GM23338 (cell line): ENCODE data around the gene TTYH3. TPM values are rescaled to one million over a fixed set of nuclear protein-coding genes. Genes with fewer than 3 reads are reported as not detected.

ENCODE experiments used
- ATAC-seq: fragments of 200-7000 bp; cut with Tn5 transposase; 3 replicates; pipeline ENCODE4 v1.9.1; 2020
- DNase-seq: peaks from one replicate; pipeline ENCODE4 v3.0.0-alpha.2; 2015; ENCODE audit warnings: low spot score
- H2AFZ ChIP-seq: fragments of 200-600 bp; sonication (generic); 2 replicates; pipeline ENCODE4 v1.8.0; 2016; ENCODE audit warnings: antibody characterized with exemption, mild to moderate bottlenecking, moderate library complexity
- H3F3A ChIP-seq: fragments of 200-600 bp; sonication (generic); replicated peaks from 2 replicates; pipeline ENCODE4 v1.8.0; 2017; ENCODE audit warnings: antibody characterized with exemption, mixed run types, low read depth
- H3K27ac ChIP-seq: fragments of 200-600 bp; sonication (generic); 2 replicates; pipeline ENCODE4 v1.6.1; 2016; ENCODE audit warnings: low read depth
- H3K27me3 ChIP-seq: fragments of 200-600 bp; sonication (generic); 2 replicates; pipeline ENCODE4 v1.8.0; 2016; ENCODE audit warnings: mild to moderate bottlenecking, mixed run types, moderate library complexity; ENCODE audit not compliant: insufficient read depth
- H3K36me3 ChIP-seq: fragments of 200-600 bp; sonication (generic); 2 replicates; pipeline ENCODE4 v1.8.0; 2016; ENCODE audit warnings: mild to moderate bottlenecking; ENCODE audit not compliant: insufficient read depth
- H3K4me1 ChIP-seq: fragments of 200-600 bp; sonication (generic); 2 replicates; pipeline ENCODE4 v1.8.0; 2016; ENCODE audit warnings: mild to moderate bottlenecking, moderate library complexity; ENCODE audit not compliant: insufficient read depth
- H3K4me2 ChIP-seq: fragments of 200-600 bp; sonication (generic); 2 replicates; pipeline ENCODE4 v1.7.1; 2017; ENCODE audit warnings: mixed run types
- H3K4me3 ChIP-seq: fragments of 200-600 bp; sonication (generic); 2 replicates; pipeline ENCODE4 v1.6.1; 2016; ENCODE audit warnings: mixed run types
- H3K79me2 ChIP-seq: fragments of 200-600 bp; sonication (generic); replicated peaks from 2 replicates; pipeline ENCODE4 v1.8.0; 2017; ENCODE audit warnings: mild to moderate bottlenecking; ENCODE audit not compliant: insufficient read depth
- H3K9me2 ChIP-seq: fragments of 200-600 bp; sonication (generic); 2 replicates; pipeline ENCODE4 v1.8.0; 2017; ENCODE audit not compliant: insufficient read depth
- H4K20me1 ChIP-seq: fragments of 200-600 bp; sonication (generic); replicated peaks from 2 replicates; pipeline ENCODE4 v1.8.0; 2017; ENCODE audit warnings: mild to moderate bottlenecking; ENCODE audit not compliant: insufficient read depth
- H3K27ac Mint-ChIP-seq: 2 replicates; pipeline ENCODE4 v1.8.0; 2020; ENCODE audit warnings: inconsistent platforms, mild to moderate bottlenecking, moderate library complexity, mixed read lengths
- H3K27me3 Mint-ChIP-seq: 3 replicates; pipeline ENCODE4 v1.8.0; 2022; ENCODE audit warnings: low read depth, mild to moderate bottlenecking, moderate library complexity, mixed read lengths, inconsistent platforms; ENCODE audit not compliant: insufficient read depth, poor library complexity
- H3K36me3 Mint-ChIP-seq: 3 replicates; pipeline ENCODE4 v1.8.0; 2021; ENCODE audit warnings: low read depth, mild to moderate bottlenecking, inconsistent platforms, moderate library complexity, mixed read lengths
- H3K4me1 Mint-ChIP-seq: 3 replicates; pipeline ENCODE4 v1.8.0; 2020; ENCODE audit warnings: mild to moderate bottlenecking, inconsistent platforms, mixed read lengths
- H3K4me3 Mint-ChIP-seq: 3 replicates; pipeline ENCODE4 v1.8.0; 2021; ENCODE audit warnings: moderate library complexity, mild to moderate bottlenecking, inconsistent platforms, mixed read lengths
- H3K9me3 Mint-ChIP-seq: 3 replicates; pipeline ENCODE4 v1.8.0; 2020; ENCODE audit warnings: moderate library complexity, mild to moderate bottlenecking, inconsistent platforms, mixed read lengths
- CREB1 ChIP-seq: fragments of 250-450 bp; sonication (Bioruptor Pico); IDR thresholded peaks from 2 replicates; pipeline ENCODE4 v1.5.0; 2020; ENCODE audit warnings: low read depth, mild to moderate bottlenecking, moderate library complexity
- EZH2 ChIP-seq: fragments of 200-600 bp; sonication (generic); IDR thresholded peaks from one replicate; pipeline ENCODE4 v1.8.0; 2017; ENCODE audit warnings: antibody characterized with exemption, mild to moderate bottlenecking, low read depth; ENCODE audit not compliant: unreplicated experiment
- EZH2phosphoT487 ChIP-seq: fragments of 200-600 bp; sonication (generic); IDR thresholded peaks from one replicate; pipeline ENCODE4 v1.8.1; 2018; ENCODE audit warnings: antibody characterized with exemption; ENCODE audit not compliant: unreplicated experiment
- REST ChIP-seq: IDR thresholded peaks from one replicate; pipeline ENCODE4 v1.6.1; 2018; ENCODE audit warnings: antibody characterized with exemption; ENCODE audit not compliant: unreplicated experiment
- STAT1 ChIP-seq: IDR thresholded peaks from one replicate; pipeline ENCODE4 v1.6.1; 2016; ENCODE audit warnings: antibody characterized with exemption; ENCODE audit not compliant: unreplicated experiment
- ZNF114 ChIP-seq: fragments of 250-450 bp; sonication (Bioruptor Pico); IDR thresholded peaks from 2 replicates; pipeline ENCODE4 v1.5.0; 2020; ENCODE audit warnings: mild to moderate bottlenecking, moderate library complexity
- ZNF331 ChIP-seq: fragments of 250-450 bp; sonication (Bioruptor Pico); IDR thresholded peaks from 2 replicates; pipeline ENCODE4 v1.5.0; 2020; ENCODE audit warnings: low read depth, mild to moderate bottlenecking, moderate library complexity
- ZNF462 ChIP-seq: fragments of 250-450 bp; sonication (Bioruptor Pico); IDR thresholded peaks from 2 replicates; pipeline ENCODE4 v1.5.0; 2020; ENCODE audit warnings: mild to moderate bottlenecking, moderate library complexity
- polyA plus RNA-seq: library from polyadenylated mRNA; unstranded; fragments of >200 nt; fragmentation: Nextera tagmentation; extraction: Ambion mirVana; gene quantifications from 2 replicates; pipeline ENCODE4 v1.2.1, GENCODE V29; 2016
- total RNA-seq: library from RNA; depleted of rRNA; stranded (reverse); fragments of >200 nt; shearing (Covaris generic); gene quantifications from 2 replicates; pipeline ENCODE4 v1.2.3, GENCODE V29; 2014

Gene TTYH3
- total and polyA plus RNA-seq, 2 experiments from 2014 or later, result 59.6 to 126 TPM

GRCh38 chr7:2701832-2702593 is 70.2 kb downstream of the TTYH3 start:
- no peaks in the 10 kb centered on the region for H3K36me3 Mint-ChIP-seq
- H3K27ac Mint-ChIP-seq, result no peak overlapping the region
- H3K9me3 Mint-ChIP-seq, result 0 out of 3 replicates have a peak, but pooled peaks cover 2% of the 10 kb centered on the region
- H4K20me1 ChIP-seq, result no peaks in the 10 kb centered on the region; the same call in 1 of the 2 replicates
- H3K4me1 Mint-ChIP-seq, result peaks cover 8% of the 10 kb centered on the region
- H3K9me2 ChIP-seq, result no peaks in the 10 kb centered on the region
- H3K27ac ChIP-seq, result no peak overlapping the region
- peaks cover 13% of the 10 kb centered on the region for H3K27me3 Mint-ChIP-seq
- no peak overlapping the region for H3K4me3 ChIP-seq
- H3F3A ChIP-seq, result no peaks in the 10 kb centered on the region
- TF ChIP-seq ZNF462 (no peak), ZNF114 (CRISPR knock-in tag) (no peak), ZNF331 (CRISPR knock-in tag) (no peak), CREB1 (CRISPR knock-in tag) (no peak), STAT1 (no peak), EZH2 (no peak), EZH2phosphoT487 (no peak), REST (no peak)
- no peaks in the 10 kb centered on the region for H3K79me2 ChIP-seq
- no peaks in the 10 kb centered on the region for H3K27me3 ChIP-seq
- no peak overlapping the region for H3K4me2 ChIP-seq
- DNase-seq (no peak), ATAC-seq (no peak)
- H3K36me3 ChIP-seq, result no peaks in the 10 kb centered on the region
- no peak overlapping the region for H3K4me3 Mint-ChIP-seq
- H2AFZ ChIP-seq, result no peak overlapping the region
- no peaks in the 10 kb centered on the region for H3K4me1 ChIP-seq
